Measurements from ENCODE around the gene ARAP1.

The ARAP1 gene

DNA sequence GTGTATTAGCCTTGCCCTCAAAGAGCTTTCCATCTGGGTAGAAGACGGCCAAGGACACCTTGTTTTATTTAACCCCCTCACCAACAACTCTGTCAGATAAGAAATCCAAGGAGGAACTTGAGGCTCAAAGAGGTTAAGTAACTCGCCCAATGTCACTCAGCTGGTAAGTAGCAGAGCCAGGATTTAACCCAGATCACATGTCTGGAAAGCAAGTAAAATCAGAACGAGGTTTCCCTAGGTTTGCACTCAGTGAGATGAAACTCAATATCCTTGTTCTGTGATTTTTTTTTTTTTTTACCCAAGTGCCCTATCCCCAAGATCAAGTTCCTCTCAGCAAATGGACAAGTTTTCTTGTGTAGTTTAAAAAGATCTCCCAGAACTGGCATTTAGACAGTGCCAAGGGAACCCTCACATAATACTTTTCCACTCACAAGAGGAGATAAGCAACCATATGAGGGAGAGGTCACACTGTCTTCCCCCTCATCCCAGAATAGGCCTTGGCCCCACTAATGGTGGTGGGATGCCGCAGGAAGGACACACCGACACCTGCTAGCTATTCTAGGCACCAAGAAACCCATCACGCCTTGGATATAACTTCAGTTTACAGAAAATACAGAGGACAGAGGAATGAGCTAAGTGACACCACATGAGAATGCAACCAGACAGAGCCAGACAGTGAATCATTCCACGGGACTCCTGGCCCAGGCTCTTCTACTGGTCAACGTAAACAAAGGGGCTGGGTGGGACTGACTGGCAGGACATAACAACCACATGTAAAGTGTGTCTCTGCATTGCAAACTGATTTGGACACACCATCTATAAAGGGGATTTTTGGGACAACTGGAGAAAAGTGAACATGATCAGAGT lies 8.6 kb upstream of the ARAP1 start:
- DNase-seq, result peak; percentile 70

- DNase-seq, result no peak
Measured at GRCh38 chr11:72759468-72759985, 7.3 kb upstream of the ARAP1 start.

- DNase-seq, result peak; percentile 93
Measured at GRCh38 chr11:72758690-72759389, 6.6 kb upstream of the ARAP1 start.

GRCh38 chr11:72758304-72758689 lies 6.1 kb upstream of the ARAP1 start:
- peak; percentile 65 for DNase-seq

- no peak for DNase-seq
Measured at GRCh38 chr11:72755713-72756285, 3.6 kb upstream of the ARAP1 start.

GRCh38 chr11:72754544-72755155 lies 2.4 kb upstream of the ARAP1 start:
- no peak for DNase-seq

DNA sequence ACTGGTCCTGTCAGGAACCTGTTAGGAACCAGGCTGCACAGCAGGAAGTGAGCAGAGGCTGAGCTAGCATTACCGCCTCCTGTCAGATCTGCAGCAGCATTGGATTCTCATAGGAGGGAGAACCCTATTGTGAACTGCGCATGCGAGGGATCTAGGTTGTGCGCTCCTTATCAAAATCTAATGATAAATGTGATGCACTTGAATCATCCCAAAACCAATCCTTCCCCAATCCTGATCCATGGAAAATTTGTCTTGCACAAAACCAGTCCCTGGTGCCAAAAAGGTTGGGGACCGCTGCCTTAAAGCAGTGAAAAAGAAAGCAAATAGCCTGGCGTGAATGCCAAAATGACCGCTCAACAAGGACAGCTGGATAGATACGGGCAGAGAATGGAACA lies 1.9 kb upstream of the ARAP1 start:
- DNase-seq, result no peak

- no peak for DNase-seq
Measured at GRCh38 chr11:72753341-72754148, 1.3 kb upstream of the ARAP1 start.

DNA sequence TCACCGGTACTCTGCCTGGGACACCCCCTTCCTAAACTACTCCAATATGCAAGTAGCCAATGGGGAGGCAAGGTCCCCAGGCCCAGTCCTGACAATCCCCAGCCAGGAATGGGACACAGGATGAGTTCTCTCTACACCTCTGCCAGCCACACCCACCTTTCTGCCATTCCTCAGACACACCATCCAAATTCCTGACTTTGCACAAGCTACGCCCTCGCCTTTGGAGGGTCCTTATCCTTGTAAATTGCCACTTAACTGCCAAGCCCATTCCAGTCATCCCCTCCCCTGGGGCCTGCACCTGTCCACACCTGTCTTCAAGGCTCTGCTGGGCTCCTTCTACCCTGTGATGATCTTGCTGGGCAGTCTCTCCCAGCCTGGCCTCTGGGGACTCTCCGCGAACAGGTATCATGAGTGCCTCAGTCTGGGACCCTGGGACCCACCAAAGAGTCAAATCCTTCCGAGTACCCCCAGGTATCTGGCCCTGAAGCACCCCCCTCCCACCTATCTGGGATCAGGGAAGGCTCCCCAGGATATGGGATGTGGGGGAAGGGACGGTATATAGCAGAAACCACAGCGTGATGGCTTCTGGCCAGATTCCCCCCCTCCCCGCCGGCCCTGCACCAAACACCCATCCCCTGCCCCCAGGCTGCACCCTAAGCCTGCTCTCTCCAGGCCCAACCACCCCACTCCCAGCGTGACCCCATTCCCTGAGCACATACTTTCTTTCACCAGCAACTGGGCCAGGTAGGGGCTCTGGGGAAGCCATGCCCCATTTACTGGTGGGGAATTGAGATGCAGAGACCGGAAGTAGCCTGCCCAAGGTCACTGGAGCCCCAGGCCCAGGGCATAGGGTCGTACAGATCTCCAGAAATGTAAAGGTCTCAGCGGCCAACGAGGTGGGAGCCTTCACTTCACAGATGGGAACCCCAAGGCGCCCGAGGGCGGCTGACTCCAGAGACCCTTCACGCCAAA lies 806 bp downstream of the ARAP1 start:
- no peak for DNase-seq

DNA sequence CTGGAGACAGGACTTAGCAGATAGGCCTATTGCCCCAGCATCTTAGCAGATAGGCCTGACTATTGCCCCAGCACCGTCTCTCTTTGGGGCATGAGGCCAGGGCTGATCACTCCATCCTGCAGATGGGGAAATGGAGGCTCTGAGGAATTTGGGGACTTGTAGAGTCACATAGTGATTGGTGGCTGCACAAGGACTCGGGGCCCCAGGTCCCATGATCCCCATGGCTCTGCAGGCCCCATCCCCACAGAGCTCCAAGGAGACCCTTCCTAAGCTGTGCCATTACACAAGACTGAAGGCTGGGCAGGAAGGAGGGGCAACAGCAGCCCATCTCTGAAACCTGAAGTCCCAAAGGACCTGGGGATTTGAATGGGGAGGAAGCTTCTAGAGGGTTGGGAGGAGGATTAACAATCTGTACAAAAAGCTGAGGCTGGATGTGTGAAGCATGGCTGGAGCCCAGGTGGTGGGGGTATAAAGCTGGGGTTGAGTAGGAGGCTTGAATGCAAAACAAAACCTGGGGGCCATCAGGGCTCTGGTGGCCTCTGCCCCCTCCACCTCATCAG lies 1.6 kb downstream of the ARAP1 start:
- no peak for DNase-seq

- no peak for DNase-seq
Measured at GRCh38 chr11:72750086-72750485, 2.1 kb downstream of the ARAP1 start.

DNA sequence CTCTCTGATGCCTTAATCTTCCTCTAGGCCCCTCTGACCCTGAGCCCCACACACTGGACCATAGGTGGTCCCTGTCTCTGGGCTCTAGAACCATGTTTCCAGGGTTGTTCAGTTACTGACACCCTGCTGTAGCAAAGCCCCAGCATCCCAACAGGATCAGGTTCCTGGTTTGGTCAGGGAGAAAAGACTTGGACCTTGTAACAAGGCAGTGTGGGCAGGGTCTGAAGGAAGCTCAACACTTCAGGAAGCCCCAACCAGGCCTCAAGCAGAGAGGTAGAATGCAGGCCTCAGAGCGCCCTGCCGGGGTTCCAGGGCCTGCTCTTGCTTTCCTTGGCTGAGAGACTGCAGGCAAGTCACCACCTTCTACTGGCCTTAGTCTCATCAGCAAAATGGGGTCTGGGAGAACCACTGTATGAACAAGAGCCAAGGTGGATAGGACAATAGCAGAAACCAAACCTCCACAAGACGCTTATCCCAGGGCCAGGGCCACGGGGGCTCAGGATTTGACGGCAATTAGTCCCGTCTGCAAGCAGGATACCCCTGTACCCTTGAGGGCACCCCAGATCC lies 4.8 kb downstream of the ARAP1 start:
- no peak for DNase-seq

- no peak for DNase-seq
Measured at GRCh38 chr11:72746821-72747220, 5.4 kb downstream of the ARAP1 start.

DNA sequence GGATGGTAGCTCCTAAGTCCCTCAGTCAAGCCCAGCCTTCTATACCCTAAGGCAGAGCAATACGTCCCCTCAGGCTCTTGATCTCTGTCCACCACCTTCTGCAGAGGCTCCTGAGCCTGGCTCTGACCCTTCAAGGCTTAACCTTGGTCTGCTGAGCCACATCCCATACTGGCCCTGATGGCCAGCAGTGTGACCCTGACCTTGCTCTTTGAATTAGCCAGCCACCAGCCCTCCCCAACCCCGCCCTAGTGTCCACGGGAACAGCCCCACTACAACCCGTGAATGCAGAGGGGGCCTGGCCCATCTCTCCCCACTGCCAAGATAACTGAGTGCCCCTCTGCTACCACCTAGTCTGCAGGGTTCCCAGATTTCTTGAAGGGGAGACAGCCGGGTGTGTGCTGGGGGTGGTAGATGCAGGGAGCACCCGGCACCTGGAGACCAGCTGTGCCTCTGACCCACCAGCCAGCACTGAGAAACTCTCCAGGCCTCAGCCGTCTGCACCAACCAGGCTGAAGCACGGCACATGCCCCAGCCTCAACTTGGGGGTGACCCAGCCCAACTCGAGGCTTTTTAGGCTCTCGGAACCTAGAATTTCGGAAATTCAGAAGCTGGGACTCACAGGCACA lies 6.2 kb downstream of the ARAP1 start:
- no peak for DNase-seq

DNA sequence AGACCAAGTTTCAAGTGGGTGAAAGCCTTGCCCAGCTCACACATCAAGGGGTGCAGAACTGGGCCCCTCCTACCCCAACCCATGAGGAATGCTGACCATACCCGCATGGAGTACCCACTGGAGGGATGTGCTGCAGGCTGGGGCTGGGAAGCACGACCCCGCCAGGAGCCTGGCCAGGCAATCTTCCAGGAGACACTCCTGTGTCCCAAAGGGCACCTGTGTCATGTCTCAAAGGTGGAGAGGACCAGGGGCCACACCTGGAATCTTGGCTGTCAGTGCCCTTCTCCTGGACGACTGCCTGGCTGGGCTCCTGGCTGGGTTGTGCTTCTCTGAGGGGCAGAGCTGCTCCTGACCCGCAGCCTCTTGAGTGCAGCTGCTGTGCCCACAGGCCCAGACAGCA lies 6.7 kb downstream of the ARAP1 start:
- DNase-seq, result no peak

GRCh38 chr11:72744474-72744873 lies 7.7 kb downstream of the ARAP1 start:
- no peak for DNase-seq

DNA sequence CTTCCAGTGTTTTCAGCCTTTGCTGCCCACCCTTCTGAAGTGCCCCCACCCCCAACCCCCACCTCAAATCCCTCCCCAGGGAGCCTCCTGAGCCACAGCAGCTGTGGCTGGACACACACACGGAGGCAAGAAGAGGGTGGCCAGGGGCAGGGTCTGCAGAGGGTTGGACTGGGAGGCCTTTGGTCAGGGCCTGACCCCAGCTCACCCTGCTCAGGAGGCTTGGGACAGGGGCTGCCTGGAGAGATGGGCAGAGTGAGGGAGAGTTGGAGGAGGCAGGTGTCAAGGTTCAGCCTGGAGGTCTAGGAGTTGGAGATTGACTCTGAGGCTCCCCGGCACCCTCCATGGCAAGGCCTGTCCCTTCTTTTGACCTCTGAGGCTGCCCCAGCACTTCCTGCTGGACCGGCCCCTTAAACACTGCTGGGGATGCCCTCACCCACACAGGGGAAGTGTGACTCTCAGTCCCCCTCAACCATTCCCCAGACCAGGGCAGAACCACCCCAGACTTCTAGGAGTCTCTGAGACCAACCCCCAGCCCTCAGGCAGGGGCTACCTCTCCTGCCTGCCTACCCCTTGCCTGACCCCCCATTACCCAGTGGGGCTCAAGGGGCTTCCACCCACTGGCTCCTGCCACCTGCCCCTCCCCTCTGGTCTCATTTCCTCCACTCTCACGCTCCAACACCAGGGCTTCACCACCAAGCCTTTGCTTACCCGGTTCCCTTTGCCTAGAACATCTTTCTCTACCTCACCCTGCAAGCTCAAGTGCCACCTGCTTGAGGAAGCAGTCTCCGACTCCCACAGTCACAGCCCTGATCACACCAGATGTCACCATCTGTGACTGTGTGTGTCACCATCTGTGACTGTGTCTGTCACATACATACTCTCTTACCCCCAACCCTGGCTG lies 8.6 kb downstream of the ARAP1 start:
- no peak for DNase-seq

GRCh38 chr11:72742513-72743320 lies 9.5 kb downstream of the ARAP1 start:
- no peak for DNase-seq
